Mesothelial cell of epicardium (in vitro differentiated cells): Measurements from ENCODE around the gene ARHGEF28. TPM values are rescaled to one million over a fixed set of nuclear protein-coding genes. Genes with fewer than 3 reads are reported as not detected.

Experiments used
- DNase-seq, 2 experiments: peaks; one replicate each; pipeline ENCODE4 v3.0.0; 2021; ENCODE audit warnings: low spot score in 2 of 2; ENCODE audit not compliant: unreplicated experiment in 2 of 2
- H3K27ac Mint-ChIP-seq: 2 replicates; pipeline ENCODE4 v1.8.0; 2021; ENCODE audit warnings: mixed read lengths
- H3K27me3 Mint-ChIP-seq: 2 replicates; pipeline ENCODE4 v1.8.0; 2021; ENCODE audit warnings: low read depth, mixed read lengths
- H3K36me3 Mint-ChIP-seq: 2 replicates; pipeline ENCODE4 v1.8.0; 2021; ENCODE audit warnings: mixed read lengths
- H3K4me1 Mint-ChIP-seq: 2 replicates; pipeline ENCODE4 v1.8.0; 2021; ENCODE audit warnings: mixed read lengths
- H3K4me3 Mint-ChIP-seq: 2 replicates; pipeline ENCODE4 v1.8.0; 2021; ENCODE audit warnings: mild to moderate bottlenecking, moderate library complexity, mixed read lengths
- H3K9me3 Mint-ChIP-seq: 2 replicates; pipeline ENCODE4 v1.8.0; 2021; ENCODE audit warnings: mixed read lengths
- total RNA-seq: library from RNA; stranded (reverse); gene quantifications from 3 replicates; pipeline ENCODE4 v1.2.1, GENCODE V29; 2021
- TF ChIP-seq, protein P1 (sequence below): fragments of 200-600 bp; sonication (generic); IDR thresholded peaks from one replicate; pipeline ENCODE4 v1.5.0; 2021; ENCODE audit warnings: antibody characterized with exemption; ENCODE audit not compliant: unreplicated experiment

Gene ARHGEF28
- total RNA-seq, 1 donor from 2014 or later: 0.40 TPM

DNA sequence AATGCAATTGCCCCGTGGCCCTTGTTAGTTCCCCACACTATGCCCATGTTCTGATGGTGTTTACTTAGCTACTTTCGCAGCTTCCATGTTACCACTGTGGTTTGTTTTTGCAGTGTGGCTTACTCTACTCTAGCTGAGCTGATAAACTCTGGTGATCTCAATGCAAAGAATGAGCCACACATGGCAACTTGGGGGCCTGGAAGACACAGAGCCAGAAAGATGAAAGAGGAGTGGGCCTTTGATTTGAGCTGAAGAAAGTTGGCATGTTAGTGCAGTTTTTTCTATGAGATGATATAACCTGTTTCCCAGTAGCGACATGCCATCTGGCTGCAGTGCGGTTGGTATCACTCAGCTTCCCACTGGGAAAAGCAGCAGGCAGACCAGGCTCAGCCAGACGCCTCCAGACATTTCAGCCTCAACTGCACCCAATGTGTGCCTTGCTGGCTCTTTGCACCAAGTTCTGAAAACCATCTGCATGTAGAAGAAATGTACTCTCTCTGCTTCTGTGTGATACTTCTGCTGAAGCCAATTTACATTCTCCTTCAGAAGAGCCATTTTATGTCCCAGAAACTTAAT, 329.4 kb downstream of the ARHGEF28 start:
- no peaks in the 10 kb centered on the region for H3K27me3 Mint-ChIP-seq
- H3K27ac Mint-ChIP-seq: no peak overlapping the region
- no peaks in the 10 kb centered on the region for H3K9me3 Mint-ChIP-seq
- TF ChIP-seq, protein P1, sequence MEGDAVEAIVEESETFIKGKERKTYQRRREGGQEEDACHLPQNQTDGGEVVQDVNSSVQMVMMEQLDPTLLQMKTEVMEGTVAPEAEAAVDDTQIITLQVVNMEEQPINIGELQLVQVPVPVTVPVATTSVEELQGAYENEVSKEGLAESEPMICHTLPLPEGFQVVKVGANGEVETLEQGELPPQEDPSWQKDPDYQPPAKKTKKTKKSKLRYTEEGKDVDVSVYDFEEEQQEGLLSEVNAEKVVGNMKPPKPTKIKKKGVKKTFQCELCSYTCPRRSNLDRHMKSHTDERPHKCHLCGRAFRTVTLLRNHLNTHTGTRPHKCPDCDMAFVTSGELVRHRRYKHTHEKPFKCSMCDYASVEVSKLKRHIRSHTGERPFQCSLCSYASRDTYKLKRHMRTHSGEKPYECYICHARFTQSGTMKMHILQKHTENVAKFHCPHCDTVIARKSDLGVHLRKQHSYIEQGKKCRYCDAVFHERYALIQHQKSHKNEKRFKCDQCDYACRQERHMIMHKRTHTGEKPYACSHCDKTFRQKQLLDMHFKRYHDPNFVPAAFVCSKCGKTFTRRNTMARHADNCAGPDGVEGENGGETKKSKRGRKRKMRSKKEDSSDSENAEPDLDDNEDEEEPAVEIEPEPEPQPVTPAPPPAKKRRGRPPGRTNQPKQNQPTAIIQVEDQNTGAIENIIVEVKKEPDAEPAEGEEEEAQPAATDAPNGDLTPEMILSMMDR: no peak
- H3K4me1 Mint-ChIP-seq: peaks cover 6% of the 10 kb centered on the region
- H3K36me3 Mint-ChIP-seq: no peaks in the 10 kb centered on the region
- no peak for DNase-seq
- H3K4me3 Mint-ChIP-seq: no peak overlapping the region

- H3K36me3 Mint-ChIP-seq: no peaks in the 10 kb centered on the region
- no peak for DNase-seq
- H3K27me3 Mint-ChIP-seq: no peaks in the 10 kb centered on the region
- H3K4me1 Mint-ChIP-seq: peaks cover 10% of the 10 kb centered on the region
- H3K9me3 Mint-ChIP-seq: no peaks in the 10 kb centered on the region
- H3K4me3 Mint-ChIP-seq: no peak overlapping the region
- TF ChIP-seq, protein P1: no peak
- H3K27ac Mint-ChIP-seq: no peak overlapping the region
Observed at GRCh38 chr5:73957397-73958001, 331.5 kb downstream of the ARHGEF28 start.

DNA sequence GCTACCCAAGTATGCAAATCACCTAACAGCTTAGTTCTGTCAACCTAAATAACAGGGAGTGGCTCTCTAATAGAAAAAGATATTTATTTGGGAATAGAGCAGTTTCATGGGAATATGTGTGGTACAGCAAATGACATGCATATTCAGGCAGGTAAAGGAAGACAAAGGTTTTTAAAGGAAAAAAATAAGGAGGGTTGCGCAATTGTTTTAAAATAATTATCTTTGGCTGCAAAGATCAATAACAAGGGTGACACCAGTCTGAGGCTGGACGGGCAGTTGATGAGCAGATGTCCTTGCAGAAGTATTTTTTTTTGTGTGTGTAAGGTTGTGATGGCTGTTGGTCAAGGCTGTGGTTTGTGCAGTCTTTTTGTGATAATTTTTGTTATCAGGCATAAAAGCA, 332.0 kb downstream of the ARHGEF28 start:
- Mint-ChIP-seq H3K27me3 (no peaks in the 10 kb centered on the region), H3K4me3 (no peak overlapping the region), H3K36me3 (no peaks in the 10 kb centered on the region), H3K9me3 (no peaks in the 10 kb centered on the region), H3K4me1 (peaks cover 16% of the 10 kb centered on the region), H3K27ac (no peak overlapping the region)
- TF ChIP-seq, protein P1: no peak
- no peak for DNase-seq

DNA sequence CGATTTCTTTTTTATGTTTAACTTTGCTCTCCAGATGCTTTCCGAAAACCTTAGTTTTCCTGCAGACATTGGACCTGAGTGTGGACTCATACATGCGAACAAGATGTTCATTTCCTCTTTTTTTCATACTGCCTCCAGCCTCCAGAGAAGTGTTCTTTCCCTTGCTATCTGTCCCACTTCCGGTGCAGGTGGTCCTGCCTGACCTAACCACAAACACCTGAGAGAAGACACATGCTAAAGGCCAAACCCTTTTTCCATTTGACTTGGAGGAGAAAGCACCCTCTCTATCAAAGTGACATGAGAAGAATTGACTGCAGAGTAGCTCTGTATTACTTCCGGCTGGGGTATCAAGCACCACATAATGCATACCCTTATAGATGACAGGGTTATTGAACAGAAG, 334.0 kb downstream of the ARHGEF28 start:
- Mint-ChIP-seq H3K27ac (no peak overlapping the region), H3K36me3 (no peaks in the 10 kb centered on the region), H3K4me1 (peaks cover 22% of the 10 kb centered on the region), H3K27me3 (no peaks in the 10 kb centered on the region), H3K9me3 (no peaks in the 10 kb centered on the region), H3K4me3 (no peak overlapping the region)
- TF ChIP-seq, protein P1: no peak
- no peak for DNase-seq

GRCh38 chr5:73960426-73960825, 334.4 kb downstream of the ARHGEF28 start:
- H3K4me1 Mint-ChIP-seq: peaks cover 22% of the 10 kb centered on the region
- no peaks in the 10 kb centered on the region for H3K36me3 Mint-ChIP-seq
- no peak overlapping the region for H3K4me3 Mint-ChIP-seq
- no peaks in the 10 kb centered on the region for H3K9me3 Mint-ChIP-seq
- no peak overlapping the region for H3K27ac Mint-ChIP-seq
- TF ChIP-seq, protein P1: no peak
- DNase-seq: no peak
- H3K27me3 Mint-ChIP-seq: no peaks in the 10 kb centered on the region
